Gastrocnemius medialis (tissue), 4 donors: ENCODE measurements around the gene PSAPL1.

ENCODE experiments used
- CTCF ChIP-seq, 5 experiments: fragments of 450-650 bp in 3 of 5; fragments of 200-600 bp in 2 of 5; sonication (generic) in 2 of 5; IDR thresholded peaks in 4 of 5; conservative IDR thresholded peaks in 1 of 5; 1 replicate in 4 of 5; 2 replicates in 1 of 5; pipeline ENCODE4 v1.5.1; 2016 to 2019; ENCODE audit warnings: antibody characterized with exemption in 5 of 5, mild to moderate bottlenecking in 3 of 5, moderate library complexity in 3 of 5
- POLR2A ChIP-seq, 2 donors: fragments of 450-650 bp; IDR thresholded peaks; one replicate each; pipeline ENCODE4 v1.6.1; 2017; ENCODE audit warnings: antibody characterized with exemption in 2 of 2, mild to moderate bottlenecking in 2 of 2, moderate library complexity in 2 of 2

DNA sequence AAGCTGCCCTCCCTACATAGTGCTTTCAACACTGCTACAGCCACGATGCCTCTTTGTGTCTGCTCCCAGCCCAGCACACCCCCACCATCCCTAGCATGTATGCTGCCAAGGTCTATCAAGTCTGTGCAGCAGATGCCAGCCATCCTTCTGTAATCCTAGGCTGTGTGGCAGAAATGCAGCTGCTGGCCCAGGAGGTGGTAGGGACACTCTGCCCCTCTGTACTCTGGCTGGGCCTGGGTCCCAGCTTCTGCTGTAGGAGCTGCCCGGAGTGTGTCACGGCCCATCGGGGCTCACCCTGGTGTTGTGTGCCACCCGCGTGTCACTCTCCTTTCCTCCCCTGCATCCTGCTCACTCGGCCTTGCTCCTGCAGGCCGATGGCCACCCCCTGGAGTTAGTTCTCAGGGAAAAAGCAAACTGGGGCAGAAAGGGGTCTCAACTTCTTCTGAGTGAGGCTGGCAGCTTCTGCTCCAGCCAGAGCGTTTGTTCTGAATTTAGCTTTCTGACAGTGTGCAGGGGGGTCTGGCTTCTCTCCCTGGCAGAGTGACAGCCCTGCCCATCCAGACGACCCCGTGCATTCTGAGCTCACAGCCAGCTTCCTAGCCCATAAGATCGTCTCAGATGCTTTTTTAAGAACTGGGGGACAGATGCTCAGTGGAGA is 22.7 kb downstream of the PSAPL1 start:
- TF ChIP-seq CTCF (IDR thresholded peaks at IDR 0.05 in 4 of 5, conservative IDR thresholded peaks at IDR 0.05 in 1 of 5) (no peak), POLR2A (IDR thresholded peaks at IDR 0.05) (no peak)
